OCI-LY3 (cell line): Measurements from ENCODE around the gene ZSWIM6.

ENCODE experiments used
- H2AFZ ChIP-seq: fragments of 200-600, 300-600 bp; shearing (Covaris generic); 2 replicates; pipeline ENCODE4 v1.6.0; 2014; ENCODE audit warnings: antibody characterized with exemption, low read depth, low read length
- H3K27ac ChIP-seq: fragments of 200-600, 300-600 bp; sonication (generic); 2 replicates; pipeline ENCODE4 v1.5.1; 2014; ENCODE audit warnings: mild to moderate bottlenecking, low read length, moderate library complexity, mixed read lengths
- H3K27me3 ChIP-seq: fragments of 200-600, 300-600 bp; sonication (generic); 2 replicates; pipeline ENCODE4 v1.6.1; 2014; ENCODE audit warnings: low read depth, low read length, mixed read lengths
- H3K36me3 ChIP-seq: fragments of 200-600, 300-600 bp; sonication (generic); replicated peaks from 2 replicates; pipeline ENCODE3; 2014; ENCODE audit warnings: low read depth, low read length, mixed read lengths
- H3K4me1 ChIP-seq: fragments of 300-600, 200-600 bp; sonication (generic); 2 replicates; pipeline ENCODE4 v1.6.1; 2014; ENCODE audit warnings: low read length, mixed read lengths
- H3K4me2 ChIP-seq: fragments of 200-600, 300-600 bp; sonication (generic); 2 replicates; pipeline ENCODE4 v1.6.1; 2014; ENCODE audit warnings: low read length, mixed read lengths
- H3K4me3 ChIP-seq: fragments of 300-600, 200-600 bp; sonication (generic); 2 replicates; pipeline ENCODE4 v1.5.1; 2014; ENCODE audit warnings: antibody characterized with exemption, mild to moderate bottlenecking, low read length, moderate library complexity
- H3K79me2 ChIP-seq: fragments of 300-600, 200-600 bp; shearing (Covaris generic); 2 replicates; pipeline ENCODE4 v1.6.1; 2014; ENCODE audit warnings: mild to moderate bottlenecking, low read length, mixed read lengths
- H3K9ac ChIP-seq: fragments of 300-600, 200-600 bp; shearing (Covaris generic); 2 replicates; pipeline ENCODE4 v1.6.0; 2014; ENCODE audit warnings: mild to moderate bottlenecking, low read length, moderate library complexity
- H3K9me3 ChIP-seq: fragments of 200-600, 300-600 bp; shearing (Covaris generic); 2 replicates; pipeline ENCODE4 v1.6.1; 2014; ENCODE audit warnings: low read length, mixed read lengths; ENCODE audit not compliant: insufficient read depth
- H4K20me1 ChIP-seq: fragments of 200-600, 300-600 bp; sonication (generic); 2 replicates; pipeline ENCODE4 v1.6.1; 2016; ENCODE audit warnings: low read length, mixed read lengths; ENCODE audit not compliant: insufficient read depth
- EZH2phosphoT487 ChIP-seq: fragments of 200-600 bp; shearing (Covaris generic); IDR thresholded peaks from 2 replicates; pipeline ENCODE4 v1.6.1; 2018; ENCODE audit warnings: antibody characterized with exemption, mixed run types, low read depth
- TF ChIP-seq, protein P1 (sequence below): fragments of 200-600, 300-600 bp; sonication (generic); IDR thresholded peaks from 2 replicates; pipeline ENCODE4 v1.5.1; 2014; ENCODE audit warnings: antibody characterized with exemption, low read length, low read depth

ZSWIM6 gene

DNA sequence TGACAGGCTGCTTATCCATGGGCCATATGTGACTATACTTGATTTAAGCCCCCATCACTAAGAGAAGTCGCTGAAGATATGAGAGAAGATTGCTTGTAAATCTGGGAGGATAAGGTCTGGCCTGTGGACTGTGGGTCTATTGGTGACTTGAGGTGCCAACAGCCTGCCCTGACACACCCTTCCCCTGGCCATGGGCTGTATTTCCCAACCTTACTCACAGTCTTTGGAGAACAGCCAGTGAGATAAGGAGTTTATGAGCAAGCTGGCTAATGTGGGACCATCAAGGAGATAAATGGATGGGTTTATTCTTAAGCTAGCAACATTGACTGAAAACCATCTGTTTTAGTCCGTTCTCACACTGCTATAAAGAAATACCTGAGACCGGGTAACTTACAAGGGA lies 231.3 kb downstream of the ZSWIM6 start:
- no peak overlapping the region for H3K9ac ChIP-seq
- no peak overlapping the region for H2AFZ ChIP-seq
- no peaks in the 10 kb centered on the region for H4K20me1 ChIP-seq
- no peaks in the 10 kb centered on the region for H3K9me3 ChIP-seq
- H3K4me2 ChIP-seq, result no peak overlapping the region
- no peak overlapping the region for H3K4me3 ChIP-seq
- H3K36me3 ChIP-seq, result no peaks in the 10 kb centered on the region
- no peaks in the 10 kb centered on the region for H3K27me3 ChIP-seq
- H3K4me1 ChIP-seq, result no peaks in the 10 kb centered on the region
- TF ChIP-seq, protein P1, sequence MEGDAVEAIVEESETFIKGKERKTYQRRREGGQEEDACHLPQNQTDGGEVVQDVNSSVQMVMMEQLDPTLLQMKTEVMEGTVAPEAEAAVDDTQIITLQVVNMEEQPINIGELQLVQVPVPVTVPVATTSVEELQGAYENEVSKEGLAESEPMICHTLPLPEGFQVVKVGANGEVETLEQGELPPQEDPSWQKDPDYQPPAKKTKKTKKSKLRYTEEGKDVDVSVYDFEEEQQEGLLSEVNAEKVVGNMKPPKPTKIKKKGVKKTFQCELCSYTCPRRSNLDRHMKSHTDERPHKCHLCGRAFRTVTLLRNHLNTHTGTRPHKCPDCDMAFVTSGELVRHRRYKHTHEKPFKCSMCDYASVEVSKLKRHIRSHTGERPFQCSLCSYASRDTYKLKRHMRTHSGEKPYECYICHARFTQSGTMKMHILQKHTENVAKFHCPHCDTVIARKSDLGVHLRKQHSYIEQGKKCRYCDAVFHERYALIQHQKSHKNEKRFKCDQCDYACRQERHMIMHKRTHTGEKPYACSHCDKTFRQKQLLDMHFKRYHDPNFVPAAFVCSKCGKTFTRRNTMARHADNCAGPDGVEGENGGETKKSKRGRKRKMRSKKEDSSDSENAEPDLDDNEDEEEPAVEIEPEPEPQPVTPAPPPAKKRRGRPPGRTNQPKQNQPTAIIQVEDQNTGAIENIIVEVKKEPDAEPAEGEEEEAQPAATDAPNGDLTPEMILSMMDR, result no peak
- TF ChIP-seq EZH2phosphoT487, result no peak
- H3K79me2 ChIP-seq, result no peaks in the 10 kb centered on the region
- no peak overlapping the region for H3K27ac ChIP-seq

DNA sequence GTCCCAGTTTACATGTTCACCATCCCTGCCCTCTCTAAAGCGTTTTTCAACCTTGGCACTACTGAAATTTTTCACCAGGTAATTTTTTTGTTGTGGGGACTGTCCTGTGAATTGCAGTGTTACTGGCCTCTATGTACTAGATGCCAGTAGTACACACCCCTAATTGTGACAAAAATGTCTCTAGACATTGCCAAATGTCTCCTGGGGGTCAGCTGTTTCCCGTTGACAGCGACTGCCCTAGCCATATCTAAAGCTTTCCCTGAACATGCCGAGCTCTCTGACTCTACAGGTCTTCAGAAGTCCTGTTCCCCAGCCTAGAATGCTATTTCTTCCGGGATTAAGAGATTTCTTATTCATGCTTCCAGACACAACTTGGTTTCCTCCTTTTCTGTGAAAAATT lies 235.3 kb downstream of the ZSWIM6 start:
- Histone ChIP-seq H3K4me3 (no peak overlapping the region), H3K4me1 (no peaks in the 10 kb centered on the region), H3K9me3 (no peaks in the 10 kb centered on the region), H2AFZ (no peak overlapping the region), H3K27me3 (no peaks in the 10 kb centered on the region), H3K36me3 (no peaks in the 10 kb centered on the region), H4K20me1 (no peaks in the 10 kb centered on the region), H3K9ac (no peak overlapping the region), H3K27ac (no peak overlapping the region), H3K4me2 (no peak overlapping the region), H3K79me2 (no peaks in the 10 kb centered on the region)
- TF ChIP-seq, protein P1, result no peak
- TF ChIP-seq EZH2phosphoT487, result no peak

GRCh38 chr5:61569353-61569752 lies 237.3 kb downstream of the ZSWIM6 start:
- no peak overlapping the region for H3K4me2 ChIP-seq

GRCh38 chr5:61570767-61571166 lies 238.7 kb downstream of the ZSWIM6 start:
- Histone ChIP-seq H2AFZ (no peak overlapping the region), H3K79me2 (no peaks in the 10 kb centered on the region), H3K4me1 (no peaks in the 10 kb centered on the region), H3K4me3 (no peak overlapping the region), H3K9ac (no peak overlapping the region), H3K4me2 (no peak overlapping the region), H3K9me3 (no peaks in the 10 kb centered on the region), H3K27ac (no peak overlapping the region), H3K27me3 (no peaks in the 10 kb centered on the region), H4K20me1 (no peaks in the 10 kb centered on the region), H3K36me3 (no peaks in the 10 kb centered on the region)
- no peak for TF ChIP-seq EZH2phosphoT487
- TF ChIP-seq, protein P1, result no peak

More at GRCh38 chr5:61569353-61569752, 237.3 kb downstream of the ZSWIM6 start:
- H3K9ac ChIP-seq, result no peak overlapping the region
- H3K27me3 ChIP-seq, result no peaks in the 10 kb centered on the region
- TF ChIP-seq, protein P1, result no peak
- no peak for TF ChIP-seq EZH2phosphoT487
- no peaks in the 10 kb centered on the region for H4K20me1 ChIP-seq
- no peaks in the 10 kb centered on the region for H3K4me1 ChIP-seq
- no peaks in the 10 kb centered on the region for H3K9me3 ChIP-seq
- no peaks in the 10 kb centered on the region for H3K79me2 ChIP-seq
- no peaks in the 10 kb centered on the region for H3K36me3 ChIP-seq
- H2AFZ ChIP-seq, result no peak overlapping the region
- no peak overlapping the region for H3K4me3 ChIP-seq
- H3K27ac ChIP-seq, result no peak overlapping the region
